GM13977 (cell line): ENCODE data around the gene SLC35A5.

ENCODE experiments used
- DNase-seq: peaks from one replicate; pipeline ENCODE4 v3.0.0; 2012; ENCODE audit warnings: low spot score
- in situ Hi-C: fragments of 300-500 bp; cut with MboI; formaldehyde crosslinking; loops from one replicate; pipeline ENCODE4 v1.12.0; 2022; ENCODE audit warnings: low sequenced_read_pairs, low pct_unique_long_range_greater_than_20kb, mixed read lengths, inconsistent platforms; ENCODE audit not compliant: unreplicated experiment
- TF ChIP-seq, protein P1 (sequence below): IDR thresholded peaks from 2 replicates; pipeline ENCODE4 v1.5.1; 2012; ENCODE audit warnings: mild to moderate bottlenecking, control low read depth; ENCODE audit not compliant: insufficient read depth; ENCODE audit errors: extremely low read depth, missing control alignments

Gene SLC35A5

GRCh38 chr3:112572701-112573100 lies 10.9 kb downstream of the SLC35A5 start:
- in situ Hi-C loops = no loop called here
- DNase-seq = no peak
- TF ChIP-seq, protein P1, sequence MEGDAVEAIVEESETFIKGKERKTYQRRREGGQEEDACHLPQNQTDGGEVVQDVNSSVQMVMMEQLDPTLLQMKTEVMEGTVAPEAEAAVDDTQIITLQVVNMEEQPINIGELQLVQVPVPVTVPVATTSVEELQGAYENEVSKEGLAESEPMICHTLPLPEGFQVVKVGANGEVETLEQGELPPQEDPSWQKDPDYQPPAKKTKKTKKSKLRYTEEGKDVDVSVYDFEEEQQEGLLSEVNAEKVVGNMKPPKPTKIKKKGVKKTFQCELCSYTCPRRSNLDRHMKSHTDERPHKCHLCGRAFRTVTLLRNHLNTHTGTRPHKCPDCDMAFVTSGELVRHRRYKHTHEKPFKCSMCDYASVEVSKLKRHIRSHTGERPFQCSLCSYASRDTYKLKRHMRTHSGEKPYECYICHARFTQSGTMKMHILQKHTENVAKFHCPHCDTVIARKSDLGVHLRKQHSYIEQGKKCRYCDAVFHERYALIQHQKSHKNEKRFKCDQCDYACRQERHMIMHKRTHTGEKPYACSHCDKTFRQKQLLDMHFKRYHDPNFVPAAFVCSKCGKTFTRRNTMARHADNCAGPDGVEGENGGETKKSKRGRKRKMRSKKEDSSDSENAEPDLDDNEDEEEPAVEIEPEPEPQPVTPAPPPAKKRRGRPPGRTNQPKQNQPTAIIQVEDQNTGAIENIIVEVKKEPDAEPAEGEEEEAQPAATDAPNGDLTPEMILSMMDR = no peak

DNA sequence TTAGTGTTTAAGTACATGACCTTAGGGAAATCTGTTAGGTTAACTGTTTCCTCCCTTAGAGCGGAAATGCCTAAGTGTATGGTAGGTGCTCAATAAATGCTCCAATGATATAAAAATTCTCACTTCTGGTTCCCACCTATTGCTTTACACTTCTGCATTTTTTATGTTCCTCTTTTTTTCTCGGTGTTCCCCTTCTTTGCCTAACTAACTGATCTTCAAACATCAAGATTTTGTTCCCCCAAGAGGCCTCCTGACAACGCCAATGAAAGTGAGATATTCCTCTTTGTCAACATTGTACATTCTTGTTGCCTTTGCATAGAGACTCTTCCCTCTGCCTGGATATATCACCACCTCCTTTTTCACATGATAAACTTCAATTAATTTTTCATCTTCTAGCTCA lies 17.4 kb downstream of the SLC35A5 start:
- TF ChIP-seq, protein P1 = no peak
- in situ Hi-C loops = no loop called here
- no peak for DNase-seq

DNA sequence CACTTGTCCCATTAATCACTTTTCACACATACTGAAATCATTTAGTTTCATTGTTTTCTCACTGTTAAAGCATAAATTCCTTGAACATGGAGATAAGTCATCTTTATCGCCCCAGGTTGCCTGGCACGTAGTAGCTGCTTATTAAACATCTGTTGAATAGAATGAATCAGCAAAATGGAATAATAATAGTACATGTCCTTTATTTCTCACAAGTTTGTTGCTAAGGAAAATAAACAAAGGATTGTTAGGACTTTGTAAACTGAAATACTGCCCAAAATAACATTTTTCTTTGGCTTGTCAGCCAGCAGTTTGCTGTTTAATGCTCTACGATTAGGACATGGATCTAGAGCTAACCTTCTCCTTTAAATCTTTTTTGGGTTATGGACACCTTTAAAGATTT lies 17.9 kb downstream of the SLC35A5 start:
- TF ChIP-seq, protein P1 = no peak
- in situ Hi-C loops = no loop called here
- no peak for DNase-seq

DNA sequence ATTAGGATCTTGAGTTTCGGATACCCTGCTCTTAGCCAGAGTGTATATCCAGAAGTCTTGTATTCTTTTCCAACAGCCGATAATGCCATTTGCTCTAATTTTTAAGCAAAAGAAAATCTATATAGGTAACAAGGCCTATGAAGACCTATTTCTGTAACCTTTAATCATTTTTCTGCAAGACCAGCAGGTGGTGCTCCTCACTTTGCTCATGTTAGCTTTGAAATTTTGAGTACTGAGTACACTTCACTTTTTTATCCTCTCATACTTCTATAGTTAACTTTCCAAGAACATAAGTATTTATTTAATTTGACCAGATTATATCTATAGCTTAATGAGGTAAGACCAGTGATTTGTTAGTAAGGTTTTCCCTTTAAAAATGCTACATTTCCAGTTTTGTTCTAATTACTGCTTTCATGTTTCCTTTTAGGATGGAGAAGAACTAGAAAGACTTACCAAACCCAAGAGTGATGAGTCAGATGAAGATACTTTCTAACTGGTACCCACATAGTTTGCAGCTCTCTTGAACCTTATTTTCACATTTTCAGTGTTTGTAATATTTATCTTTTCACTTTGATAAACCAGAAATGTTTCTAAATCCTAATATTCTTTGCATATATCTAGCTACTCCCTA lies 20.5 kb downstream of the SLC35A5 start:
- in situ Hi-C loops = no loop called here
- no peak for DNase-seq
- TF ChIP-seq, protein P1 = peak; percentile 69

DNA sequence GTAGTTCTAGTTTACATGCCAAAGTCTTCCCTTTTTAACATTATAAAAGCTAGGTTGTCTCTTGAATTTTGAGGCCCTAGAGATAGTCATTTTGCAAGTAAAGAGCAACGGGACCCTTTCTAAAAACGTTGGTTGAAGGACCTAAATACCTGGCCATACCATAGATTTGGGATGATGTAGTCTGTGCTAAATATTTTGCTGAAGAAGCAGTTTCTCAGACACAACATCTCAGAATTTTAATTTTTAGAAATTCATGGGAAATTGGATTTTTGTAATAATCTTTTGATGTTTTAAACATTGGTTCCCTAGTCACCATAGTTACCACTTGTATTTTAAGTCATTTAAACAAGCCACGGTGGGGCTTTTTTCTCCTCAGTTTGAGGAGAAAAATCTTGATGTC lies 21.3 kb downstream of the SLC35A5 start:
- TF ChIP-seq, protein P1 = no peak
- no peak for DNase-seq
- in situ Hi-C loops = no loop called here

GRCh38 chr3:112585782-112586181 lies 23.9 kb downstream of the SLC35A5 start:
- no peak for DNase-seq
- in situ Hi-C loops = no loop called here
- TF ChIP-seq, protein P1 = no peak
